NCI-H1436 (cell line): Measurements from ENCODE around the gene GINS2.

Source experiments
- DNase-seq: peaks from one replicate; lab custom pipeline; 2025; lab: John Stamatoyannopoulos, UW

Gene GINS2

DNA sequence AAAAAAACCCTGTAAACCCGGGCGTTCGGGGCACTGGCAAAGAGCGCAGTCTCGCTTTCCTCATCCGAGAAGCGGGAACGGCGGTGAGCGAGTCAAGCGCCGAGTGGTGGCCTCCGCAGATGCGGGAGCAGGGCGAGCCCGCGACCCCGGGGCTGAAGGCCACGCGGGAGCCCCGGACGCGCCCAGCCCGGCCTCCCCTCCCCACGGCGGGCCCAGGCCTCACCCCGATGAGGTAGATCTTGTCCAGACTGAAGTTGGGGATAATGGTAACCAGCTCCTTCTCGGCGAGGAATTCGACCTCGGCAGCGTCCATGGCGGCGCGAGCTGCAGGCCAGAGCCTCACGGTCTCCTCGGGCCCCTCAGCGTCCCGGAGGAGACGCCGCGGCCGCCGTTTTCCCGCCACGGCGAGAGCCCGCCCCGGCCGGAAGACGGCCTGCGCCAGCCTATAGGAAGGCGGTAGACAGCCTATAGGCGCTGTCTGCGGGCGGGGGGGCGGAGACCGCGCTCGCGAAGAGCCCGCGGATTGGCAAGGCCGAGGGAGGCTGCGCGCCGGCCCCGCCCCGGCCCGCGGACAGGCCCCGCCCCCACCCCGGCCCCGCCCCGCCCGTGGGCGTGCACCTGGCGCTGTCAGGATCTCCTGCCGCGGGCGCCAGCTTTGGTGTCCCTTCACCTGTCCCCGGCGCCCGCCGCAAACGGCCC is at the start of gene GINS2:
Gene GINS2 (minus strand): TSS at position 369 of the 699 bp plus-strand sequence. CDS start 56 bp downstream, at position 313.
- peak; percentile 93 for DNase-seq

DNA sequence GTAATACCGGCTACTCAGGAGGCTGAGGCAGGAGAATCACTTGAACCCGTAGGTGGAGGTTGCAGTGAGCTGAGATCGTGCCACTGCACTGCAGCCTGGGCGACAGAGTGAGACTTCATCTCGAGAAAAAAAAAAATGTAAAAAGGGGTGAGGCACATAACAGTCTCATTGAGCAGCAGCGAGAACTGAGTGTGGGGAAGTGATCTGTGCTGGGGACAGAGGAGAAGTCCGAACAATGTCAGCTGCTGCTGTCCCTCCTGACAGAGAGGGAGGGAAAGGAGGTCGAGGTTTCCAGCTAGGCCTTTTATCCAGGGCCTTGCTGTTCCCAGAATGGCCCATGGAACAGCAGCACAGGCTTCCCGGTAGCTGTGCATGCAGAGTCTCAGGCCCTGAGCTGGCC is 48.2 kb upstream of the GINS2 start:
- no peak for DNase-seq

DNA sequence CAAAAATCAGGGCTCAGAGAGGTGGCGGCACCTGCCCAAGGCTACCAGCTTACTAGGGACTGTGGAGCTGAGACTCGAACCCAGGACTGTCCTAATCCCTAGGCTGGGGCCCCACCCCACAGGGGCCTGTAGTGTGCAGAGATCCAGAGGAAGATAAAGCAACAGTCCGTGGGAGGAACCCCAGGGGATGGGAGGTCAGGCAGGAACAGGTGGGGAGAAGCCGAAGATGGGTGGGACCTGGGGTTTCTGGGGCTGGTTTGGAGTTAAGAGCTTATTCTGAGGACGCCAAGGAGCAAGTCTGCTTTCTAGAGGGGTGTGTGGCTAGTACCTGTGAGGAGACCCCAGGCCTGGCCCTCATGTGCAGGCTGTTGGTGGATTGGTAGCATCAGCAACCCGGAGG is 47.2 kb upstream of the GINS2 start:
- DNase-seq, result no peak

DNA sequence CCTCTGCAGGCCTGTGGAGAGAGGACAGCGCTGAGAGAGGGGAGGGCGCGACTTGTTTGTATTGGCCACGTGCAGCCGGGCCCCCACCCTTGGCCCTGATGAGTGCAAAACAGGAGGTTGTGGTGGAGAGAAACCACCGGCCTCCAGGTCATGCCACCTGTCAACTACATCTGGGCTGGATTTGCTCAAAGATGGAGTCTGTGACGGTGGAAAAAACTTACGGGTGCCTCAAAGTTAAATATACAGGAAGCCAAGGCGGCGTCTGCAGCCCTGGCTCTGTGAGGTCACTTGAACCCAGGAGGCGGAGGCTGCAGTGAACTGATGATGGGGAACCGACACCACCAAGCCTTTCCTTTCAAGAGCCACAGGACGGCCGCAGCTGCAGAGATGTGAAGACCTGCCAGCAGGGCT is 46.5 kb upstream of the GINS2 start:
- DNase-seq, result no peak

DNA sequence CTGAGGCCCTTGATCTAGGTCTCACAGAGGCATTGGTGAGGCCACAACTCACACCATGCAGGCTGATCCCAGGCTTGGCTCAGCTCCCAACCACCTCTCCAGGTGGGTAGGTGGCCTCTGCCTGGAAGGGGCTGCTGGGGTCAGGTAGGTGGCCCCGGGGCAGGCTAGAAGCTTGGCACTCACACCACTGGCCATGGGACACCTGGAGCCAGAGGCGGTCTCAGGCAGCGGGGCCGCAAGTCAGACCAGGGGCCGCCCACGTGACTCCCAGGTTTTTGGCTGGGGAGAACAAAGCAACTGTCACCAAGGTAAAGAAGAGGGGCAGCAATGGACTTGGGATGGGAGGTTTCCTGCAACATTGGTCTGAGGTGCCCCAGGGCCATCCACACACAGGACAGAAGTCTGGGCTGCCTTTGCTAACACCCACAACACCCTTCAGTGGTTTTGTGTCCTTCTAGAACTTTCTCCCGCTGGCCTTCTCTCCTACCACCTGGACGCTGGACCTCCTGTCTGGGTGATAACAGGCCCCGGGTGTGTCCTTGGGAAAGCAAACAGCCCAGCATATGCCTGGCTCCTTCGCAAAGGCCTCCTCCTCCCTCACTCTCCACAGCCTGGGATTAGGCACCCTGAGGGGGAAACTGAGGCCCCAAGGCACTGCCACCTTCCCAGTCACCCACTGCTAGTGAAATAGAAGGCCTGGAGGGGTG is 45.7 kb upstream of the GINS2 start:
- no peak for DNase-seq

DNA sequence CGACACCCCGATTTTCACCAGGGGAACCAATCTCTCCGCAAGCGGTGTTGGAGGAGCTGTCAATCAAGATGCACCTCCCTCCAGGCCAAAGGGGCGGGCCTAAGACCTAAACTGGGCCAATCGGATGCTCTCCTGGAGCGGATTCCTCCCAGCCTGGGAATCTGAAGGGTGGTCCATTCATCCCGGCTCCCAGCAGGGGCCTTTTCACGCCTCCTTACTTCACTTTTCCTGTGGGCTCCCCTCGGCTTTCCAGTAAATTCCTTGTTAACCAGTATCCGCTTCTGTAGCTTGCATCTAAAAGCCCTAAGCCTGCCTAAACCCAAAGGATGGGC is 45.1 kb upstream of the GINS2 start:
- no peak for DNase-seq

DNA sequence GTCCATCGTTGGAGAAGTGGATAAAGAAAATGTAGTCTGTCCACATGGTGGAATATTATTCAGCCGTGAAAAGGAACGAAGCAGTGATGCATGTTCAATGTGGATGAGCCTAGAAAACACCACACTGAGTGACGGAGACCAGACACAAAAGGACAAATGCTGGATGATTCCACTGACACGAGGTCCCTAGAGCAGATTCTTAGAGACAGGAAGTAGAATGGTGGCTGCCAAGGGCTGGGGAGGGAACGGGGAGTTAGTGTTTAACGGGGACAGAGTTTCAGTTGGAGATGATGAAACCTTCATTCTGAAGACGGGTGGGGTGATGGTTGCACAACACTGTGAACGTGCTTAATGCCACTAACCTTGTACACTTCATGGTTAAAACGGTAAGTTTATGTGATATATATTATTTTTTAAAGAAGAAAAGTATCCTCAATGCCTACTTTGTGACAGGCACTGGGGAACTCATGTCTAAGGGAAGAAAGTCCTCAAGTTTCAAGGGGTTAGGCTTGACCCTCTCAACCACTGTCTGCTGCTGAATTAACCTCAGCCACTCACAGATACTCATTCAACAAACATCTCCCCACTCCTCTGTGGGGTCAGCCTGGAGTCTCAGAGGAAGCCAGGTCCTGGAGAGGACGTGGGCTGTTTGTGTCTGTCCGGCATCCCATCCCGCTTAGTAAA is 44.5 kb upstream of the GINS2 start:
- no peak for DNase-seq

DNA sequence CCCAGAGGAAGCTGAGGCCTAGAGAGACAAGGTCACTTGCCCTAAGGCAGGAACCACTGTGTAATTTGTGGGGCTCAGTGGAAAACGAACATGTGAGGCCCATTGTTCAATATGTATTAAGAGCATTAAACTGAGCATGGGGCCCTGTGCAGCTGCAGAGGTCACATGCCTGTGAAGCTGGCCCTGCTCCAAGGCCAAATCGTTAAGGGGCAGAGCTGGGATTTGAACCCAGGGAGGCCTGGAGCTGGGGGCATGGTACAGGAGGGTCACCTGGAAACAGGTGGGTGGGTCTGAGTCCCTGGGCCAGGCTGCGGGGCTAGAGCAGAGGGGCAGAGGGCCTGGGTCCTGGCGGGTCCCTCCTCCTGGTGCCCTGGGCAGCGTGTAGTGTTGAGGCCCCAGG is 42.4 kb upstream of the GINS2 start:
- DNase-seq, result no peak

DNA sequence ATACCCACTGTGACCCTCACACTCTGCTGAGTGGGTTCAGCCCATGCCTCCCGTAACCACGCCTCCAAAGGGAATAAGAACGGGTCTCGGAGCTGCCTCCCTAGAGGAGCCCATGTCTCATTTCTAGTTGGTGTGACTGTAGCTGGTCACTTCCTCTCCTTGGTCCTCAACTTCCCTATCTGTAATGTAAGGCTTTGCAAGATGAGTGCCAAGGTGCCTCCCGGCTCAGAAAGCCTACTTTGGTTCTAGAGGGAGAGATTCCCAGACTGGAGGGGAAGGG is 41.4 kb upstream of the GINS2 start:
- DNase-seq, result no peak

DNA sequence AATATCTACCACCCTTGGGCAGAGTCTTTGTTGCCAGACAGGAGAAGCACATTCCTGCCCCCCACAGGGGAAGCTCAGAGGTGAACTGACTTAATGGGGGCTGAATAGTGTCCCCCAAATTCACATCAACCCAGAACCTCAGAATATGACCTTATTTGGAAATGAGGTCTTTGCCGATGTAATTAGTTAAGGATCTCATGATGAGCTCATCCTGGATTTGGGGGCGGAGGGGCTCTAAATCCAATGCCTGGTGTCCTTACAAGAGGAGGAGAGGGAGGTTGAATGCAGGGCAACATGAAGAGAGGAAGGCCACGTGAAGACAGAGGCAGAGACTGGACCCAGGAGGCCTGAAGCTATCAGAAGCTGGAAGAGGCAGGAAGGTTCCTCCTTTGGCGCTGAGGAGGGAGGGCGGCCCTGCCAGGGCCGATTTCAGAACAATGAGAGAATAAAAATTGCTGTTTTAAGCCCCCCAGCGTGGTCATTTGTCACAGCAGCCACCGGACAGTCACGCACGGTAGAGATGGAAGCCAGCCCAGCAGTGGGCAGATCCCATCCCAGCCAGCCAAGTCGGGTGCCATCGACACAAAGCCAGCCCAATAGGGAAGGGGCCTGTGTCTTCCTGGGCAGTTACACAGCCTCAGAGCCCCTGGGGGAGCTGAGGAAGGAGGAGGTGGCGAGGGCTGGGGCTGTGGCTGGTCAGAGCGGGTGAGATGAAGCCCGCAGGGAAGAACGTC is 40.9 kb upstream of the GINS2 start:
- DNase-seq, result no peak

DNA sequence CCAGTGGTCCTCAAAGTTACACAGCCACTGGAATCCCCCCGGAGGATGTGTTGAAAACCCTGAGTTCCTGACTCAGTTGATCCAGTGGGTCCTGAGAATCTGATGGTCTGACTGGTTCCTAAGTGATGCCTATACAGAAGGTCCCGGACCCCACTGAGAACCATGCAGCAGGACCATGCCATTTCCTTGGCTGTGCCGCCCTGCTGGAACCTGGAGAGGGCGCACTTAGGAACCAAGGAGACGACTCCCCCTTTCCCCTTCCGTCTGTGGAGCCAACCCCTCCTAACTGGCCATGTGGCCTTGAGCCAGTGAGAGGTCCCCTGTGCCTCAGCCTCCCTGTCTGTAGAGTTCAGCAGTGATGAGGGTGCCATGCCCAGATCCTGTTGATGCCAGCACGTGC is 40.1 kb upstream of the GINS2 start:
- DNase-seq, result no peak

DNA sequence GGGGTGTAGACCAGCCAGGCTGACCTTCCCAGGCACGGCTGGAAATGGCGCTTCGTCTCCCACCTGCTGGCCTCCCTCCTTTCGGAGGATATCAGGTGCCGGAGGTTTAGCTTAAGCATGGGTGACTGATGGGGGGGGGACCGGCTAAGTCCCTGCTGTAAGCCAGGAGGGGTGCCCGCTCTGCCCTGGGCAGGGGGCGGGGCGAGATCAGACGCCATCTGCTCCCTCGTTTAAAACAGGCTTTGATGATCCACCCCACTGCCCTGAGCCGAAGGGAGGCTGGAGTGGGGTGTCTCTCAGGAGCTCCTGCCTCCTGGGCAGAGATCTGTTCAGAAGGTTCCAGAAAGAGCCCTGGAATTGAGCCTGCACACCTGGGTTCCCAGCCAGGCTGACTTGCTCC is 36.2 kb upstream of the GINS2 start:
- DNase-seq, result no peak

DNA sequence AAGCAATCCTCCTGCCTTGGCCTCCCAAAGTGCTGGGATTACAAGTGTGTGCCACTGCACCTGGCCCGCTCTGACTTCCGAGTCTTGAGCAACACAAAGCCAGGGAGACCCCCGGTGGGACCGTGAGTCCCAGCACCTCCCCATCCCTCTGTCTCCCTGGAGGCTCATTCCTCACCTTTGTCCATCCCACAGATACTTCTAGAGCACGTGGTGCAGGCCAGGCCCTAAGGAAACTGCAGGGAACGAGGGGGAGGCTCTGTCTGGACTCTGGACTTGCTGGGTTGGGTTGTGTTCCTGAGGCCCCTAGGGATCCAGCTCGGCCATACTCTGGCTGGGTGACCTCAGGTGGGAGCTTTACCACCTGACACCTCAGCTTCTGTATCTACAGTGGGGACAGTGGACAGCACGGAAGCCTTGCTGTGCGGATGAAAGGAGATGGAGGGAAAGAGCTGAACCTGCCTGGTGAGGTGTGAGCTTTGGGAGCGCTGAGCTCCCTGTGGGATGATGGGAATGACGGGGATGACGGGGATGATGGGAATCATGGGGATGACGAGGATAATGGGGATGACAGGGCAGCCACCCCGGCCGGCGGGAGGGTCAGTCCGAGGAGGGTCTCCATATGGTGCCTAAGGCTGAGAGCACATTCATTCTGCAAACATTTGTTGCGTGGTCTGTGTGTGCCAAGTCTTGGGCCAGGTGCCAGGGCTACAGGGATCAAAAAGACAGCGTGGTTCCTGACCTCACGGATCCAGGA is 35.5 kb upstream of the GINS2 start:
- no peak for DNase-seq

DNA sequence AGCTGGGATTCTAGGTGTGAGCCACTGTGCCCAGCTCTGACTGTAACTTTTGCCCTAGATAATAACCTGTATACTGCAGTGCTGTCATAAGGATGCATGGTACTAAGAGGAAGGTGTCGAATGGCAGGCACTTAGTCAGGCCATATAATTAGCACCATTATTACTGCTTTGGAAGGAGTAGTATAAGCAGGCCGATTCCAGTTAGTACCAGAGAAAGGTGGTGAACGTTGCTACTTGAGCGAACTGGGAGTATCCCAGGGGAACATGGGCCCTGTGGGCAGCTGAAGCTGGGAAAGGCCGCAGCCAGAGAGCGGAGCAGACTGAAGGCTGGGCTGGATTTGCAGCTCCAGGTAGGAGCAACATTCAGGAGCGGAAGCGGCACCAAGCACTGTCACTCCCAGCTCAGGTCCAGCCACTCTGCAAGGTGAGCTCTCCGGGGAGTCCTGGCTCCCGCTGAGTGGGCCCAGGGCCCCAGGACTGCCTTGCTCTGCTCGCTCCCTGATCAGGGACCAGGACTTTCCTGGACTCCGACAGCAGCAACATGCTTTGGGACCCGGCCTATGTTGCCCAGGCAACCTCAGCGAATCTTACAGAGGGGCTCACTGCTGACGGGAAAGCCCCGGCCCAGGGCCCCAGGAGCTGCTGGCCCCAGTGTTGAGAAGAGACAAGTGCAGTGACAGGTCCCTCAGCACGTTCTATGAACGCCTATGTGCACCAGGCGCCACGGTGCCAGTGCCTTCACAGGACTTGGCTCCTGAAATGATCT is 33.6 kb upstream of the GINS2 start:
- DNase-seq, result peak; percentile 76

DNA sequence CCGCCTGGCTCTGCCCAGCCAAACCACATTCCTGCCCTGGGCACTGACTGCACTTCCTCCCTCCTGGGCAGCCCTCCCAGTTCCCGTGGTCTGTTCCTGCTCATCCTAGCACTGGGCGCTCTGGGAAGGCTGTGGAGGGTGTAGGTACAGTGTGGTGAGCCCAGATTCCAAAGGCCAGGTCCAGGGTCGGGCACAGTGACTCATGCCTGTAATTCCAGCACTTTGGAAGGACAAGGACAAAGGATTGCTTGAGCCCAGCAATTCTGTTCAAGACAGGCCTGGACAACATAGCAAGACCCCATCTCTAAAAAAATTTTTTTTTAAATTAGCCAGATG is 31.5 kb upstream of the GINS2 start:
- DNase-seq, result no peak

DNA sequence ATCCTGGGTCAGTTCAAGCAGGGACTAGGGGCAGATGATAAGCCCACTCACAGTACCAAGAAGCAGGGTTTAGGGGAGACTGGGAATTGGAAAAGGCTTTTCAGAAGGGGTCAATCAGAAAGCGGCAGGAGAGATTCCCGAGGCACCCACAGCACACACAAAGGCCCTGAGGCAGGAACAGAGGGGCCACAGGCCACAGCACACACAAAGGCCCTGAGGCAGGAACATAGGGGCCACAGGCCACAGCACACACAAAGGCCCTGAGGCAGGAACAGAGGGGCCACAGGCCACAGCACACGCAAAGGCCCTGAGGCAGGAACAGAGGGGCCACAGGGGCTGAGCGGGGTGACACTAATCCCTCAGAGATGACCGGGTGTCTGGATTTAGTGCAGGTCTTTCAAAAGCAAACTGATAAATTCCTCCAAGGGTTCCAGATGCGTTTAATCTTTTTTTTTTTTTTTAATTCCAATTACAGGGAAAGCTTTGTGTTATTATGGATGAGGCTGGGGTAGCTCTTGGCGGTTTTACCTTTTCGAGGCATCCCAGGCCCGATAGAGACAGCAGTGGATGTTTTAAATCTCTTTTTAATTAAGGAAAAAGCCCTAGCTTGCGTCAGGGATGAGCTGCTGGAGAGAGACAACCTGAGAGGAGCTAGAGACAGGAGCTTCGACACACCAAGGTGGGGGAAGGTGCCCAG is 31.0 kb upstream of the GINS2 start:
- DNase-seq, result no peak

DNA sequence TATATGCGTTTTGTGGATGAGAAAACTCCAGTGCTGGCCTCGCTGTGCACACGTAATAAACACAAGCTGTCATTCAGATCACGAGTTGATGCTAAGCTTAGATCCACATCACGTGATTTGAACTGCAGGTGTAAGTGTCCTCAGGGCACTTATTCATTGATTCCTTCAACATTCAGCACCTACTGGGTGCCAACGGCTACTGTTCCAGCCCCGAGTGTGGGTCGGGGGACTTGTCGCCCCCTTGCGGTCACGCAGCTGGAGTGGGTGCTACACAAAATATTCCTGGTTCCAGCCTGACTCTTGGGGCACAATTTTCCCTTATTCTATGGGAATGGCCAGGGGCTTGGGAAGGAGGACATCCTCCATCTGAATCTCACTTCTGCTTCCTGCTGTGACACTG is 29.9 kb upstream of the GINS2 start:
- DNase-seq, result peak; percentile 28

DNA sequence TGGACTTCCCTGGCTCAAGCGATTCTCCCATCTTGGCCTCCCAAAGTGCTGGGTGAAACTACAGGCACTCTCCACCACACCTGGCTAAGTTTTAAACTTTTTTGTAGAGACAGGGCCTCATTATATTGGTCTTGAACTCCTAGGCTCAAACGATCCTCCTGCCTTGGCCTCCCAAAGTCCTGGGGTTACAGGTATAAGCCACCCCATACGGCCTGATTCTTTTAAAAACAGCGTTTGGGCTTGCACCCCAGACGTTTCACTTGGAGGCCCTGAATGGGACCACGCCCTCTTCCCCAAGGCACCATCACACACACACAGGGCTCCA is 29.4 kb upstream of the GINS2 start:
- no peak for DNase-seq

DNA sequence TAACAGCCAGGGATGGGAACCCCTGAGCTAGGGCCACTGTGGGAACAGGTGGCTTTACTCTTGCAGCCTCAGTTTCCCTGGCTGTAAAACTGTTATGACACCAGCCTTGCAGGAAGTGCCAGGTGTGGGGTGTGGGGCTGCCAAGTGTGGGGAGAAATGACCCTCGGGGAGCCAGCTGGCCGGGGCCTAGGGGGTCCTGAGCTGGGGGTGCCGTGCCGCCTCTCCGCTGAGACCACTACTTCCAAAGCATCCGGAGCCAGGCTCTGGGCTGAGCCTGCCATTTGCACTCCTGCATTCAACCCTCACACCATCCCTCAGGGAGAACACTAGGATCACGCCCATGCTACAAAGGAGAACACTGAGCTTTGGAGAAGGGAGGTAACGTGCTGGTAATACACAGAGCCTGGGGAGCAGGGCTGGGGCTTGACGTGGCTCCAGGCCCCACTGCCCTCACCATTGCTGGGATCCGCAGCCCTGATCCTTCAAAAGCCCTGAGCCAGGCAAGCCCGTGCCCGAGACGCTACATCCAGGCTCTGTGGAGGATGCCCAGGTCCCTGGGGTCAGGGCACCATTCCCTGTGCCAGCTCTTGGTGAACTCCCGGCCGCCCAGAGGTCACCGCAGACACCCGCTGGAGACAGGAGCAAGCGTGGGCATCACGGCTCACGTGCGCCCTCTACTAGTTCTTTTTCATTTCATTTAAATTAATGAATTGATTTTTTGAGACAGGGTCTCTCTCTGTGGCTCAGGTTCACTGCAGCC is 28.8 kb upstream of the GINS2 start:
- DNase-seq, result peak; percentile 81

DNA sequence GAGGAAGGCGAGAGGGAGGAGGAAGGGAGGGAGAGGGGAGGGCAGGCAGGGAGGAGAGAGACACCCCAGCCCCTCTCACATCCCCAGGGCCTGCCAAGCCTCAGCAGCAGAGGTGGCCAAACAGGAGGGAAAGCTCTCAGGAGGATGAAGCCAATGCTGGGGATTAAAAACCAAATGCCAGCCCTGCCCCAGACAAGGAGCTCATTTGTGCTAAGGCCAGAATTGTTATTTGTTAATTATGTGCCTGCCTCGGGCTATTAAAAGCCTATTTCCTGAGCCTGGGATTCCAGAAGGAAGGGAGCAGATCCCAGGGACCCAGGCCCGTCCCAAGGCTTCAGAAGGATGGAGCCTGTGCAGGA is 27.9 kb upstream of the GINS2 start:
- DNase-seq, result peak; percentile 52
